MM.1S (cell line): ENCODE data around the gene RABGAP1L.

ENCODE experiments used
- EZH2 ChIP-seq: fragments of 300-600 bp; sonication (generic); optimal IDR thresholded peaks from 2 replicates; pipeline ENCODE3; 2017; ENCODE audit warnings: low read depth, mild to moderate bottlenecking, antibody characterized with exemption, low read length, mixed read lengths
- EZH2phosphoT487 ChIP-seq: fragments of 300-600 bp; sonication (generic); IDR thresholded peaks from 2 replicates; pipeline ENCODE4 v1.6.1; 2018; ENCODE audit warnings: antibody characterized with exemption, low read length
- TF ChIP-seq, protein P1 (sequence below): fragments of 300-600 bp; sonication (generic); IDR thresholded peaks from 2 replicates; pipeline ENCODE4 v1.5.1; 2016; ENCODE audit warnings: antibody characterized with exemption, low read length, mixed read lengths

DNA sequence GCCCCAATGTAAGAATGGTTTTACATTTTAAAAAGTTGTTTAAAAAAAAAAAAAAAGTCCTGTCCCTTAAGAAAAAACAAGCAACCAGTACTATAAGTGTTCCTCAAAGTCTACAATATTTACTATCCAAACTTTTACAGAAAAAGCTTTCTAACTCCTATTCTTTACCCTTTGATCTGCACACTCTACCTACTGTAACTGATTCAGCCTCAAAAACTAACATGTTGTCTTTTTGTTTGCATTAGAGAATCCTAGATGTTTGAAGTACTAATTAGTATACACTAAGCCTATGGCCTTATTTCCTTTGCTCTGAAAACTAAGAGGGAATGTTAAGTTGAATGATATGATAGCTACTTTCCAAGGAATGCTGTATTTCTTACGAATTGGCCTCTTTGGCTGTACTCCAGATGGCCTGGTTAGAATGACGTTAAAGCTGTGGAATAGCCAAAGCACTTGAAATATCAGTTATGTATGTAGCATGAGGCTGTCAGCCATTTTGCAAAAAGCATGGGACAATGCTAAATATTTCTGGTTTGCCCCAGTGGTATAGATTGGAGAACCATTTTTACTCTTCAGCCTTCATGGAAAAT lies 523.2 kb downstream of the RABGAP1L start:
- no peak for TF ChIP-seq EZH2
- TF ChIP-seq, protein P1, sequence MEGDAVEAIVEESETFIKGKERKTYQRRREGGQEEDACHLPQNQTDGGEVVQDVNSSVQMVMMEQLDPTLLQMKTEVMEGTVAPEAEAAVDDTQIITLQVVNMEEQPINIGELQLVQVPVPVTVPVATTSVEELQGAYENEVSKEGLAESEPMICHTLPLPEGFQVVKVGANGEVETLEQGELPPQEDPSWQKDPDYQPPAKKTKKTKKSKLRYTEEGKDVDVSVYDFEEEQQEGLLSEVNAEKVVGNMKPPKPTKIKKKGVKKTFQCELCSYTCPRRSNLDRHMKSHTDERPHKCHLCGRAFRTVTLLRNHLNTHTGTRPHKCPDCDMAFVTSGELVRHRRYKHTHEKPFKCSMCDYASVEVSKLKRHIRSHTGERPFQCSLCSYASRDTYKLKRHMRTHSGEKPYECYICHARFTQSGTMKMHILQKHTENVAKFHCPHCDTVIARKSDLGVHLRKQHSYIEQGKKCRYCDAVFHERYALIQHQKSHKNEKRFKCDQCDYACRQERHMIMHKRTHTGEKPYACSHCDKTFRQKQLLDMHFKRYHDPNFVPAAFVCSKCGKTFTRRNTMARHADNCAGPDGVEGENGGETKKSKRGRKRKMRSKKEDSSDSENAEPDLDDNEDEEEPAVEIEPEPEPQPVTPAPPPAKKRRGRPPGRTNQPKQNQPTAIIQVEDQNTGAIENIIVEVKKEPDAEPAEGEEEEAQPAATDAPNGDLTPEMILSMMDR = no peak
- no peak for TF ChIP-seq EZH2phosphoT487
